ENCODE results near the gene CRYGS.

GRCh38 chr3:186552408-186553031 is 8.3 kb upstream of the CRYGS start:
- TF ChIP-seq EZH2 (IDR thresholded peaks at IDR 0.05) (no peak), POLR2AphosphoS5 (IDR thresholded peaks at IDR 0.05; ENCODE audit: borderline replicate concordance, low read depth, low read length) (no peak), FOXP2 (optimal IDR thresholded peaks at IDR 0.05; ENCODE audit: control extremely low read depth, extremely low read length, insufficient read depth) (no peak)
